Adrenal gland (tissue), 12 donors: ENCODE measurements around the gene PPM1J. TPM values are rescaled to one million over a fixed set of nuclear protein-coding genes. Genes with fewer than 3 reads are reported as not detected.

Experiments
- DNase-seq, 7 donors: peaks; one replicate each; pipeline ENCODE4 v3.0.0-alpha.2; 2019 to 2020
- H3K27ac ChIP-seq, 5 donors: fragments of 200-600 bp; sonication (generic) in 4 of 5; 1 replicate in 3 of 5; 2 replicates in 2 of 5; pipeline versions ENCODE4 v1.5.1 to v1.8.0; 2016 to 2020; ENCODE audit warnings: mild to moderate bottlenecking in 1 of 5
- H3K27me3 ChIP-seq: fragments of 200-600 bp; 2 replicates; pipeline ENCODE4 v1.8.0; 2021
- H3K36me3 ChIP-seq, 2 donors: fragments of 200-600 bp; replicated peaks in 1 of 2; 1 replicate in 1 of 2; 2 replicates in 1 of 2; pipeline versions ENCODE4 v1.5.1 to v1.8.0; 2018 to 2022
- H3K4me1 ChIP-seq, 2 donors: fragments of 200-600 bp; replicated peaks in 1 of 2; 1 replicate in 1 of 2; 2 replicates in 1 of 2; pipeline versions ENCODE4 v1.5.1 to v1.8.0; 2018 to 2021
- H3K4me3 ChIP-seq, 4 donors: fragments of 200-600 bp; sonication (generic) in 3 of 4; one replicate each; pipeline ENCODE4 v1.5.1; 2016 to 2018
- H3K9me3 ChIP-seq, 3 donors: fragments of 200-600 bp; sonication (generic) in 1 of 3; replicated peaks in 1 of 3; 1 replicate in 2 of 3; 2 replicates in 1 of 3; pipeline versions ENCODE4 v1.5.1 to v1.8.0; 2016 to 2021
- CTCF ChIP-seq, 6 experiments: fragments of 450-650 bp in 4 of 6; fragments of 200-600 bp in 2 of 6; sonication (generic) in 1 of 6; IDR thresholded peaks; 1 replicate in 5 of 6; 2 replicates in 1 of 6; pipeline versions ENCODE4 v1.5.1 to v1.8.0; 2016 to 2021; ENCODE audit warnings: antibody characterized with exemption in 6 of 6, mild to moderate bottlenecking in 2 of 6, moderate library complexity in 1 of 6
- POLR2A ChIP-seq, 2 donors: fragments of 450-650 bp; IDR thresholded peaks; one replicate each; pipeline ENCODE4 v1.6.1; 2017; ENCODE audit warnings: antibody characterized with exemption in 2 of 2, mild to moderate bottlenecking in 2 of 2, moderate library complexity in 1 of 2
- WGBS, 4 donors: extraction: QIAGEN DNeasy Blood & Tissue Kit in 2 of 4; methylation state at CpG; one replicate each; pipeline versions ENCODE4 v1.1.5 to v1.1.7; 2013 to 2017; 5-methylcytosine and 5-hydroxymethylcytosine counted together
- intact Hi-C, 2 donors: fragments of 100-400 bp; cut with DNase I; formaldehyde crosslinking; loops; one replicate each; pipeline versions ENCODE4 v1.14.1 to v1.15.0; 2022 to 2023
- polyA plus RNA-seq, 3 donors: library from polyadenylated mRNA; stranded (reverse); fragments of 200-250 nt in 2 of 3; fragments of 350-450 nt in 1 of 3; fragmentation: Illumina TruSeq in 1 of 3; extraction: RNeasy Lipid Tissue Mini Kit (QIAGEN cat#74804) in 1 of 3; gene quantifications; one replicate each; pipeline ENCODE4 v1.2.3, GENCODE V29; 2013 to 2014
- total RNA-seq, 9 donors: library from RNA; depleted of rRNA in 4 of 9; stranded (reverse); fragments of >200 nt in 4 of 9; fragments of 120-200 nt in 1 of 9; fragmentation: NEBNext Ultra II Directional in 1 of 9; extraction: Animal tissue kit (Norgen Biotek cat#: 25700) in 1 of 9; gene quantifications; one replicate each; pipeline versions ENCODE4 v1.1.0 to v1.2.4, GENCODE V29; 2013 to 2023
- donor health status: healthy with polysubstance abuse.
- donor health status: Bipolar disorder and iron deficiency.
- donor health status: DM: yes; HTN: yes; CAD: no.
- donor health status: DM: no; HTN: no; CAD: no.
- donor health status: DM: no; HTN: no; CAD: no.
- donor health status: DM: yes; HTN: yes; CAD: no.

The PPM1J gene
- total and polyA plus RNA-seq, 12 donors, result 0.31 to 5.1 (median 1.0) TPM; not detected in 1

- H3K27me3 ChIP-seq, result no peaks in the 10 kb centered on the region
- H3K9me3 ChIP-seq, result no peaks in the 10 kb centered on the region
- DNase-seq, result no peak
- H3K27ac ChIP-seq, result no peak overlapping the region
- TF ChIP-seq CTCF (IDR thresholded peaks at IDR 0.05) (no peak), POLR2A (IDR thresholded peaks at IDR 0.05) (no peak)
- intact Hi-C loops, result loop anchor here (5.0 kb wide), 5 partner anchors 36 to 321 kb away; partner anchors contain the start of genes CAPZA1 (in 1 of the 2), CTTNBP2NL (in 1 of the 2), MOV10 (in 1 of the 2) and ST7L (in 1 of the 2)
- WGBS, 4 donors, result 91 to 94% (median 93%) methylated on average over 3 of the region's 3 CpGs
- H3K4me1 ChIP-seq, result peaks cover 22 to 28% of the 10 kb centered on the region in 2 donors
- peaks cover 0 to 1% of the 10 kb centered on the region in 2 donors for H3K36me3 ChIP-seq
- H3K4me3 ChIP-seq, result no peak overlapping the region
Measured at GRCh38 chr1:112708489-112708888, 6.6 kb downstream of the PPM1J start.

GRCh38 chr1:112708002-112708448, 7.1 kb downstream of the PPM1J start:
- no peaks in the 10 kb centered on the region for H3K9me3 ChIP-seq
- H3K27ac ChIP-seq, result peak overlapping the region in 1 of 5 donors; percentile 95
- intact Hi-C loops, result loop anchor here (5.0 kb wide), 5 partner anchors 36 to 321 kb away; partner anchors contain the start of genes CAPZA1 (in 1 of the 2), CTTNBP2NL (in 1 of the 2), MOV10 (in 1 of the 2) and ST7L (in 1 of the 2)
- peak in 1 of 7 donors; percentile 10 for DNase-seq
- H3K4me3 ChIP-seq, result no peak overlapping the region
- 74 to 82% (median 75%) methylated on average over 6 of the region's 6 CpGs for WGBS, 4 donors
- peaks cover 0 to 6% of the 10 kb centered on the region in 2 donors for H3K36me3 ChIP-seq
- TF ChIP-seq POLR2A (IDR thresholded peaks at IDR 0.05), result no peak
- no peak for TF ChIP-seq CTCF (IDR thresholded peaks at IDR 0.05)
- no peaks in the 10 kb centered on the region for H3K27me3 ChIP-seq
- peaks cover 23 to 30% of the 10 kb centered on the region in 2 donors for H3K4me1 ChIP-seq

- WGBS, 4 donors, result 7 to 16% (median 11%) methylated on average over 20 to 42 of the region's 42 CpGs
- Histone ChIP-seq H3K9me3 (no peaks in the 10 kb centered on the region), H3K27ac (peak overlapping the region in 4 of 5 donors; percentile 86 to 95 (median 92)), H3K4me3 (peak overlapping the region in 2 of 4 donors; percentile 85 to 99), H3K27me3 (no peaks in the 10 kb centered on the region), H3K36me3 (peaks cover 0 to 12% of the 10 kb centered on the region in 2 donors), H3K4me1 (peaks cover 23 to 32% of the 10 kb centered on the region in 2 donors)
- TF ChIP-seq CTCF (IDR thresholded peaks at IDR 0.05), result peak; percentile 87 to 94 (median 88)
- TF ChIP-seq POLR2A (IDR thresholded peaks at IDR 0.05), result no peak
- intact Hi-C loops, result loop anchor here (5.0 kb wide), 5 partner anchors 35 to 320 kb away; partner anchors contain the start of genes CAPZA1 (in 1 of the 2), CTTNBP2NL (in 1 of the 2), MOV10 (in 1 of the 2) and ST7L (in 1 of the 2)
- peak; percentile 90 to 94 (median 92) for DNase-seq
Measured at GRCh38 chr1:112707221-112708001, 7.7 kb downstream of the PPM1J start.
